ACHN (cell line): ENCODE measurements around the gene FGA.
A peak's percentile ranks its signal among the peaks of the same experiment; 100 is the strongest.

Experiments
- DNase-seq: peaks from one replicate; pipeline ENCODE4 v3.0.0-alpha.2; 2015
- in situ Hi-C: cut with HindIII; loops from 2 replicates; pipeline ENCODE4 v1.10.0; 2017; ENCODE audit warnings: low sequenced_read_pairs, low pct_ligation_motif_present, low pct_unique_long_range_greater_than_20kb

FGA gene

GRCh38 chr4:154559141-154559493 is 31.4 kb downstream of the FGA start:
- DNase-seq, result no peak
- in situ Hi-C loops, result no loop called here

GRCh38 chr4:154551872-154552686 is 38.5 kb downstream of the FGA start:
- peak; percentile 77 for DNase-seq
- in situ Hi-C loops, result no loop called here

GRCh38 chr4:154549894-154550790 is 40.4 kb downstream of the FGA start, which contains the start of gene PLRG1:
Gene PLRG1, minus strand, starts transcription at chr4:154550400. Its CDS starts 92 bp downstream, at chr4:154550308.
- in situ Hi-C loops, result no loop called here
- DNase-seq, result peak; percentile 93

- peak; percentile 3 for DNase-seq
- in situ Hi-C loops, result no loop called here
These were observed 44.9 kb downstream of the FGA start for GRCh38 chr4:154545689-154546088.

- in situ Hi-C loops, result no loop called here
- no peak for DNase-seq
These were observed 48.2 kb downstream of the FGA start for GRCh38 chr4:154542271-154542879.
